A673 (cell line): Measurements from ENCODE around the gene NOS1AP.

Experiments
- CTCF ChIP-seq: fragments of 300-800, 200-600 bp; sonication (generic); conservative IDR thresholded peaks from 2 replicates; pipeline ENCODE4 v1.5.1; 2017; ENCODE audit warnings: low read depth, mild to moderate bottlenecking, antibody characterized with exemption, low read length, moderate library complexity, mixed read lengths
- EZH2 ChIP-seq: fragments of 200-600 bp; sonication (generic); IDR thresholded peaks from 2 replicates; pipeline ENCODE4 v1.6.1; 2017; ENCODE audit warnings: borderline replicate concordance, low read depth, mild to moderate bottlenecking, mixed read lengths, antibody characterized with exemption, low read length; ENCODE audit not compliant: poor library complexity, severe bottlenecking

GRCh38 chr1:162117039-162117774 lies 47.7 kb downstream of the NOS1AP start:
- TF ChIP-seq CTCF, result no peak
- no peak for TF ChIP-seq EZH2
